HEK293 (cell line): ENCODE measurements around the gene NCOA3.

Experiments
- BCL11A ChIP-seq: fragments of 450-650 bp; formaldehyde crosslinking; IDR thresholded peaks from 2 replicates; pipeline ENCODE4 v1.5.1; 2016; ENCODE audit warnings: low read depth, missing biosample characterization, missing genetic modification characterization
- MYNN ChIP-seq: fragments of 450-650 bp; formaldehyde crosslinking; IDR thresholded peaks from 2 replicates; pipeline ENCODE4 v1.5.1; 2016; ENCODE audit warnings: missing biosample characterization, missing genetic modification characterization, borderline replicate concordance
- OVOL3 ChIP-seq: fragments of 450-650 bp; formaldehyde crosslinking; IDR thresholded peaks from 2 replicates; pipeline ENCODE4 v1.5.1; 2016; ENCODE audit warnings: missing biosample characterization, missing genetic modification characterization
- PRDM10 ChIP-seq: fragments of 450-650 bp; formaldehyde crosslinking; IDR thresholded peaks from 2 replicates; pipeline ENCODE4 v1.5.1; 2016; ENCODE audit warnings: missing biosample characterization, missing genetic modification characterization
- REST ChIP-seq: fragments of 450-650 bp; formaldehyde crosslinking; IDR thresholded peaks from 2 replicates; pipeline ENCODE4 v1.5.1; 2016; ENCODE audit warnings: missing biosample characterization, missing genetic modification characterization
- YY1 ChIP-seq: fragments of 450-650 bp; formaldehyde crosslinking; IDR thresholded peaks from 2 replicates; pipeline ENCODE4 v1.5.1; 2018; ENCODE audit warnings: missing biosample characterization, missing genetic modification characterization
- ZBTB17 ChIP-seq: fragments of 450-650 bp; formaldehyde crosslinking; IDR thresholded peaks from 2 replicates; pipeline ENCODE4 v1.5.1; 2016; ENCODE audit warnings: missing biosample characterization, missing genetic modification characterization
- ZBTB21 ChIP-seq: fragments of 450-650 bp; formaldehyde crosslinking; IDR thresholded peaks from 2 replicates; pipeline ENCODE4 v1.5.1; 2017; ENCODE audit warnings: missing biosample characterization, missing genetic modification characterization
- ZNF155 ChIP-seq: fragments of 450-650 bp; formaldehyde crosslinking; IDR thresholded peaks from 2 replicates; pipeline ENCODE4 v1.5.1; 2016; ENCODE audit warnings: missing biosample characterization, missing genetic modification characterization
- ZNF157 ChIP-seq: fragments of 450-650 bp; formaldehyde crosslinking; IDR thresholded peaks from 2 replicates; pipeline ENCODE4 v1.5.1; 2016; ENCODE audit warnings: missing biosample characterization, missing genetic modification characterization
- ZNF211 ChIP-seq: fragments of 450-650 bp; formaldehyde crosslinking; IDR thresholded peaks from 2 replicates; pipeline ENCODE4 v1.5.1; 2016; ENCODE audit warnings: low read depth, missing biosample characterization, missing genetic modification characterization
- ZNF221 ChIP-seq: fragments of 450-650 bp; formaldehyde crosslinking; IDR thresholded peaks from 2 replicates; pipeline ENCODE4 v1.5.1; 2017; ENCODE audit warnings: missing biosample characterization, missing genetic modification characterization, borderline replicate concordance
- ZNF223 ChIP-seq: fragments of 450-650 bp; formaldehyde crosslinking; IDR thresholded peaks from 2 replicates; pipeline ENCODE4 v1.5.1; 2016; ENCODE audit warnings: missing biosample characterization, missing genetic modification characterization
- ZNF266 ChIP-seq: fragments of 450-650 bp; formaldehyde crosslinking; IDR thresholded peaks from 2 replicates; pipeline ENCODE4 v1.5.1; 2016; ENCODE audit warnings: missing biosample characterization, missing genetic modification characterization, low read depth
- ZNF311 ChIP-seq: fragments of 450-650 bp; formaldehyde crosslinking; IDR thresholded peaks from 2 replicates; pipeline ENCODE4 v1.5.1; 2017; ENCODE audit warnings: missing biosample characterization, missing genetic modification characterization, borderline replicate concordance
- ZNF341 ChIP-seq: fragments of 450-650 bp; formaldehyde crosslinking; IDR thresholded peaks from 2 replicates; pipeline ENCODE4; 2016; ENCODE audit warnings: low read depth, missing biosample characterization, missing genetic modification characterization
- ZNF404 ChIP-seq: fragments of 450-650 bp; formaldehyde crosslinking; IDR thresholded peaks from 2 replicates; pipeline ENCODE4 v1.5.1; 2017; ENCODE audit warnings: missing biosample characterization, missing genetic modification characterization
- ZNF510 ChIP-seq: fragments of 450-650 bp; formaldehyde crosslinking; IDR thresholded peaks from 2 replicates; pipeline ENCODE4 v1.5.1; 2018; ENCODE audit warnings: mild to moderate bottlenecking, missing genetic modification characterization, missing biosample characterization; ENCODE audit not compliant: insufficient replicate concordance
- ZNF624 ChIP-seq: fragments of 450-650 bp; formaldehyde crosslinking; IDR thresholded peaks from 2 replicates; pipeline ENCODE4 v1.5.1; 2017; ENCODE audit warnings: missing biosample characterization, missing genetic modification characterization
- ZNF626 ChIP-seq: fragments of 450-650 bp; sonication (Bioruptor Pico); formaldehyde crosslinking; IDR thresholded peaks from 2 replicates; pipeline ENCODE4 v1.5.1; 2018; ENCODE audit warnings: missing biosample characterization, missing genetic modification characterization, inconsistent platforms
- ZNF629 ChIP-seq: fragments of 450-650 bp; formaldehyde crosslinking; IDR thresholded peaks from 2 replicates; pipeline ENCODE4 v1.5.1; 2017; ENCODE audit warnings: missing biosample characterization, missing genetic modification characterization
- ZNF768 ChIP-seq: fragments of 450-650 bp; formaldehyde crosslinking; IDR thresholded peaks from 2 replicates; pipeline ENCODE4 v1.5.1; 2018; ENCODE audit warnings: missing biosample characterization, mild to moderate bottlenecking, missing genetic modification characterization
- ZNF791 ChIP-seq: fragments of 450-650 bp; formaldehyde crosslinking; IDR thresholded peaks from 2 replicates; pipeline ENCODE4 v1.5.1; 2016; ENCODE audit warnings: missing biosample characterization, missing genetic modification characterization
- ZNF792 ChIP-seq: fragments of 450-650 bp; formaldehyde crosslinking; IDR thresholded peaks from 2 replicates; pipeline ENCODE4 v1.5.1; 2016; ENCODE audit warnings: missing biosample characterization, missing genetic modification characterization
- TF ChIP-seq, protein P1 (sequence below): IDR thresholded peaks from 2 replicates; pipeline ENCODE4 v1.6.1; 2011; ENCODE audit warnings: mild to moderate bottlenecking, low read depth, low read length, borderline replicate concordance
- TF ChIP-seq, protein P2 (sequence below): fragments of 450-650 bp; formaldehyde crosslinking; IDR thresholded peaks from 2 replicates; pipeline ENCODE4 v1.5.1; 2016; ENCODE audit warnings: missing biosample characterization, missing genetic modification characterization, borderline replicate concordance
- TF ChIP-seq, protein P3 (sequence below): fragments of 450-650 bp; formaldehyde crosslinking; IDR thresholded peaks from 2 replicates; pipeline ENCODE4 v1.5.1; 2016; ENCODE audit warnings: missing biosample characterization, missing genetic modification characterization

Gene NCOA3

DNA sequence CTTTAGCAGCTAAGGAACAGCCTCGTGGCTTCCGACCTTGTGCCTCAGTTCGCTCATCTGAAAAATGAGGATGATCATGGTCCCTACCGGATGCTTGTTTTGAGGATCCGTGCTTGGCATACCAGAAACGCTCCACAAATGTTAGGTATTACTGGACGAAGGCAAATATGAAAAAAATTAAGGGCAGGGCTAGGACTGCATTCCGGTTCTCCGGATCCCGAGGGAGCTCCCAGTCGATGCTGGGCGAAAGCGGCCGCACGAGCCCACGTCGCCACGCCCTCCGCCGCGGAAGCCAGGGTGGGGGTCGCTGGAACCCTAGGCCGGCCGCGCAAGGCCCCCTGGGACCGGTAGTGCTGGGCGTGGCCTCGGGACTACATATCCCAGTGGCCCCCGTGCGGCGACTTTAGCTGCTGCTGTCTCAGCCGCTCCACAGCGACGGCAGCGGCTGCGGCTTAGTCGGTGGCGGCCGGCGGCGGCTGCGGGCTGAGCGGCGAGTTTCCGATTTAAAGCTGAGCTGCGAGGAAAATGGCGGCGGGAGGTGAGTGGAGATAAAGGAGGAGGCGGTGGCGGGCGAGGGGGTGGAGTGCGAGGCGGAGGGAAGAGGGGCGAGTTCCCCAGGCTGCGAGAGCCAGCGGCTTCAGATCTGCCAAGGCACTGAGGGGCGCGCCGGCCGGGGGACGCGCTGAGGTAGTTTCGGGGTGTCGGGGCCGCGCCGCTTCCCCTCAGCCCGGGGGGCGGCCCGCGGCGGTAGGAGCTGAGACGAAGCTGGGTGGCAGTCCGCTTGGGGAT is at the start of gene NCOA3 (continued):
- TF ChIP-seq REST (tag by site-specific recombination), result peak; percentile 8; the same call in 1 of the 2 replicates
- TF ChIP-seq ZNF341 (tag by site-specific recombination), result peak; percentile 71
- no peak for TF ChIP-seq ZNF221 (tag by site-specific recombination)
- TF ChIP-seq ZNF768 (tag by site-specific recombination), result no peak
- TF ChIP-seq ZNF792 (tag by site-specific recombination), result no peak
- TF ChIP-seq YY1 (tag by site-specific recombination), result peak; percentile 88
- no peak for TF ChIP-seq ZNF791 (tag by site-specific recombination)
- no peak for TF ChIP-seq ZNF510
- TF ChIP-seq, protein P1, sequence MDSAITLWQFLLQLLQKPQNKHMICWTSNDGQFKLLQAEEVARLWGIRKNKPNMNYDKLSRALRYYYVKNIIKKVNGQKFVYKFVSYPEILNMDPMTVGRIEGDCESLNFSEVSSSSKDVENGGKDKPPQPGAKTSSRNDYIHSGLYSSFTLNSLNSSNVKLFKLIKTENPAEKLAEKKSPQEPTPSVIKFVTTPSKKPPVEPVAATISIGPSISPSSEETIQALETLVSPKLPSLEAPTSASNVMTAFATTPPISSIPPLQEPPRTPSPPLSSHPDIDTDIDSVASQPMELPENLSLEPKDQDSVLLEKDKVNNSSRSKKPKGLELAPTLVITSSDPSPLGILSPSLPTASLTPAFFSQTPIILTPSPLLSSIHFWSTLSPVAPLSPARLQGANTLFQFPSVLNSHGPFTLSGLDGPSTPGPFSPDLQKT, result peak; percentile 44; the same call in 1 of the 2 replicates
- no peak for TF ChIP-seq MYNN (tag by site-specific recombination)
- no peak for TF ChIP-seq ZNF157 (tag by site-specific recombination)
- TF ChIP-seq ZNF211 (tag by site-specific recombination), result no peak
- TF ChIP-seq ZNF266 (tag by site-specific recombination), result no peak
- TF ChIP-seq ZNF404 (tag by site-specific recombination), result no peak
- 0 out of 2 replicates have a peak, but pooled peaks have one; percentile 15 for TF ChIP-seq ZBTB21 (tag by site-specific recombination)
- TF ChIP-seq PRDM10 (tag by site-specific recombination), result 0 out of 2 replicates have a peak, but pooled peaks have one; percentile 9
- TF ChIP-seq ZNF624, result no peak
- TF ChIP-seq OVOL3 (tag by site-specific recombination), result no peak
- TF ChIP-seq ZNF626 (tag by site-specific recombination), result no peak
- TF ChIP-seq, protein P2, sequence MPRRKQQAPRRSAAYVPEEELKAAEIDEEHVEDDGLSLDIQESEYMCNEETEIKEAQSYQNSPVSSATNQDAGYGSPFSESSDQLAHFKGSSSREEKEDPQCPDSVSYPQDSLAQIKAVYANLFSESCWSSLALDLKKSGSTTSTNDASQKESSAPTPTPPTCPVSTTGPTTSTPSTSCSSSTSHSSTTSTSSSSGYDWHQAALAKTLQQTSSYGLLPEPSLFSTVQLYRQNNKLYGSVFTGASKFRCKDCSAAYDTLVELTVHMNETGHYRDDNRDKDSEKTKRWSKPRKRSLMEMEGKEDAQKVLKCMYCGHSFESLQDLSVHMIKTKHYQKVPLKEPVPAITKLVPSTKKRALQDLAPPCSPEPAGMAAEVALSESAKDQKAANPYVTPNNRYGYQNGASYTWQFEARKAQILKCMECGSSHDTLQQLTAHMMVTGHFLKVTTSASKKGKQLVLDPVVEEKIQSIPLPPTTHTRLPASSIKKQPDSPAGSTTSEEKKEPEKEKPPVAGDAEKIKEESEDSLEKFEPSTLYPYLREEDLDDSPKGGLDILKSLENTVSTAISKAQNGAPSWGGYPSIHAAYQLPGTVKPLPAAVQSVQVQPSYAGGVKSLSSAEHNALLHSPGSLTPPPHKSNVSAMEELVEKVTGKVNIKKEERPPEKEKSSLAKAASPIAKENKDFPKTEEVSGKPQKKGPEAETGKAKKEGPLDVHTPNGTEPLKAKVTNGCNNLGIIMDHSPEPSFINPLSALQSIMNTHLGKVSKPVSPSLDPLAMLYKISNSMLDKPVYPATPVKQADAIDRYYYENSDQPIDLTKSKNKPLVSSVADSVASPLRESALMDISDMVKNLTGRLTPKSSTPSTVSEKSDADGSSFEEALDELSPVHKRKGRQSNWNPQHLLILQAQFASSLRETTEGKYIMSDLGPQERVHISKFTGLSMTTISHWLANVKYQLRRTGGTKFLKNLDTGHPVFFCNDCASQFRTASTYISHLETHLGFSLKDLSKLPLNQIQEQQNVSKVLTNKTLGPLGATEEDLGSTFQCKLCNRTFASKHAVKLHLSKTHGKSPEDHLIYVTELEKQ (tag by site-specific recombination), result 0 out of 2 replicates have a peak, but pooled peaks have one; percentile 31
- TF ChIP-seq ZNF629, result peak; percentile 69
- TF ChIP-seq, protein P3, sequence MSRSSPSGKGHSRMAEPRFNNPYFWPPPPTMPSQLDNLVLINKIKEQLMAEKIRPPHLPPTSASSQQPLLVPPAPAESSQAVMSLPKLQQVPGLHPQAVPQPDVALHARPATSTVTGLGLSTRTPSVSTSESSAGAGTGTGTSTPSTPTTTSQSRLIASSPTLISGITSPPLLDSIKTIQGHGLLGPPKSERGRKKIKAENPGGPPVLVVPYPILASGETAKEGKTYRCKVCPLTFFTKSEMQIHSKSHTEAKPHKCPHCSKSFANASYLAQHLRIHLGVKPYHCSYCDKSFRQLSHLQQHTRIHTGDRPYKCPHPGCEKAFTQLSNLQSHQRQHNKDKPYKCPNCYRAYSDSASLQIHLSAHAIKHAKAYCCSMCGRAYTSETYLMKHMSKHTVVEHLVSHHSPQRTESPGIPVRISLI (tag by site-specific recombination), result peak; percentile 36; the same call in 1 of the 2 replicates
- TF ChIP-seq ZBTB17 (tag by site-specific recombination), result peak; percentile 91
- TF ChIP-seq ZNF223 (tag by site-specific recombination), result no peak
- TF ChIP-seq ZNF311 (tag by site-specific recombination), result no peak
- TF ChIP-seq BCL11A (tag by site-specific recombination), result no peak
- no peak for TF ChIP-seq ZNF155 (tag by site-specific recombination)
